Measurements from ENCODE around the gene CD27. TPM values are rescaled to one million over a fixed set of nuclear protein-coding genes. Genes with fewer than 3 reads are reported as not detected.
A peak's percentile ranks its signal among the peaks of the same experiment; 100 is the strongest.

Gene CD27
- total and polyA plus RNA-seq, 2 of the 13 experiments (the other 11 are each of a cell fraction or from before 2014, with no cell fraction given) = 0.12 TPM; not detected in 1

GRCh38 chr12:6493497-6494257 is 48.9 kb downstream of the CD27 start, which contains the start of gene NCAPD2:
TSS of gene NCAPD2 (plus strand) at chr12:6494102. CDS start at chr12:6495099, 997 bp downstream.
- Histone ChIP-seq H3K9ac (ENCODE audit: insufficient read depth, low read depth, low read length) (peak within 1 kb of the TSS; percentile 94), H3K36me3 (replicated peaks in 1 of 2; ENCODE audit: control insufficient read depth in 1 of 2, insufficient read depth in 2 of 2, low read length in 2 of 2) (peaks cover 4 to 35% of the 10 kb centered on the region in 2 experiments; a peak in 3 of 5 replicates), H3K27ac (ENCODE audit: extremely low read length, insufficient read depth, low read length) (peak within 1 kb of the TSS; percentile 98), H3K4me2 (ENCODE audit: low read depth, low read length) (peak within 1 kb of the TSS; percentile 97), H3K4me1 (ENCODE audit: insufficient read depth, low read length) (peaks cover 38% of the 10 kb centered on the region), H2AFZ (ENCODE audit: low read length) (no peak within 1 kb of the TSS), H3K79me2 (ENCODE audit: insufficient read depth, low read length) (peaks cover 44% of the 10 kb centered on the region), H3K27me3 (ENCODE audit: control insufficient read depth in 1 of 2, insufficient read depth in 2 of 2, low read length in 2 of 2) (no peaks in the 10 kb centered on the region; a peak in 1 of 5 replicates), H4K20me1 (ENCODE audit: insufficient read depth, low read length) (peaks cover 7% of the 10 kb centered on the region), H3K4me3 (replicated peaks in 1 of 3; ENCODE audit: insufficient read depth in 1 of 3, low read depth in 2 of 3, low read length in 3 of 3) (peak within 1 kb of the TSS; percentile 80 to 83 (median 81)), H3K9me3 (ENCODE audit: low read length) (no peaks in the 10 kb centered on the region)
- FAIRE-seq = peak; percentile 26
- in situ Hi-C loops (cut with HindIII; ENCODE audit: extremely low pct_ligation_motif_present, low pct_unique_long_range_greater_than_20kb) = no loop called here
- intact Hi-C loops (cut with micrococcal nuclease; ENCODE audit: unreplicated experiment) = loop anchor here (1.0 to 2.0 kb wide), 2 partner anchors 39 to 70 kb away; no protein-coding TSS in a partner anchor
- ChIA-PET POLR2A (interaction anchor here (0.7 to 2.1 kb wide), 22 partner anchors 8 to 298 kb away, joined by 3 to 38 read pairs (median 5); partner anchors contain the start of genes COPS7A, GAPDH, LTBR and NOP2), CTCF (ENCODE audit: low intra/inter-chr PET ratio, low total read pairs) (no interaction called here)
- ATAC-seq = peak; percentile 94
- BruUV-seq (replicated peaks) = no TSS peak
- 4% methylated on average over 17 of the region's 49 CpGs for WGBS (ENCODE audit: low lambda C conversion rate)
- DNase-seq (ENCODE audit: low spot score) = peak; percentile 94
- TF ChIP-seq ZNF772 (CRISPR knock-in tag; IDR thresholded peaks at IDR 0.05) (0 out of 2 replicates have a peak, but pooled peaks have one; percentile 2), POLR2G (IDR thresholded peaks at IDR 0.05; ENCODE audit: low read depth, low read length) (peak; percentile 81), ZNF564 (CRISPR knock-in tag; IDR thresholded peaks at IDR 0.05) (0 out of 2 replicates have a peak, but pooled peaks have one; percentile 24), POLR2A (IDR thresholded peaks at IDR 0.05; ENCODE audit: insufficient read depth in 1 of 2, low read depth in 2 of 2, low read length in 2 of 2) (peak; percentile 5 to 68; a peak in 3 of 4 replicates), CENPBD1 (CRISPR knock-in tag; IDR thresholded peaks at IDR 0.05; ENCODE audit: borderline replicate concordance, low read depth) (no peak), HNF1A (IDR thresholded peaks at IDR 0.05; ENCODE audit: low read depth) (no peak), HNF1A (CRISPR knock-in tag; IDR thresholded peaks at IDR 0.05; ENCODE audit: borderline replicate concordance) (no peak), SPEN (CRISPR knock-in tag; IDR thresholded peaks at IDR 0.05; ENCODE audit: low read depth) (peak; percentile 14; the same call in 1 of the 2 replicates), ZNF501 (CRISPR knock-in tag; IDR thresholded peaks at IDR 0.05) (peak; percentile 80; the same call in 1 of the 2 replicates), GATAD2A (CRISPR knock-in tag; IDR thresholded peaks at IDR 0.05) (peak; percentile 1; the same call in 1 of the 2 replicates), ERF (CRISPR knock-in tag; IDR thresholded peaks at IDR 0.05) (0 out of 2 replicates have a peak, but pooled peaks have one; percentile 6), ZNF607 (CRISPR knock-in tag; IDR thresholded peaks at IDR 0.05; ENCODE audit: borderline replicate concordance) (peak; percentile 58), SNRNP70 (IDR thresholded peaks at IDR 0.05; ENCODE audit: low read depth, low read length) (no peak), POGZ (CRISPR knock-in tag; IDR thresholded peaks at IDR 0.05) (peak; percentile 49), RAD21 (CRISPR knock-in tag; IDR thresholded peaks at IDR 0.05) (no peak), ZNF274 (CRISPR knock-in tag; IDR thresholded peaks at IDR 0.05) (peak; percentile 39; the same call in 1 of the 2 replicates), ZNF569 (CRISPR knock-in tag; IDR thresholded peaks at IDR 0.05; ENCODE audit: borderline replicate concordance) (no peak; the same call in 1 of the 2 replicates), RBFOX2 (IDR thresholded peaks at IDR 0.05; ENCODE audit: low read depth, low read length) (peak; percentile 83)
